GM12873 (cell line): Measurements from ENCODE around the gene TBC1D2B.

Experiments
- TF ChIP-seq, protein P1 (sequence below): IDR thresholded peaks from 2 replicates; pipeline ENCODE4 v1.5.1; 2012; ENCODE audit warnings: low read depth, mild to moderate bottlenecking, moderate library complexity, low read length, control low read depth; ENCODE audit not compliant: insufficient read depth; ENCODE audit errors: missing control alignments

Gene TBC1D2B

DNA sequence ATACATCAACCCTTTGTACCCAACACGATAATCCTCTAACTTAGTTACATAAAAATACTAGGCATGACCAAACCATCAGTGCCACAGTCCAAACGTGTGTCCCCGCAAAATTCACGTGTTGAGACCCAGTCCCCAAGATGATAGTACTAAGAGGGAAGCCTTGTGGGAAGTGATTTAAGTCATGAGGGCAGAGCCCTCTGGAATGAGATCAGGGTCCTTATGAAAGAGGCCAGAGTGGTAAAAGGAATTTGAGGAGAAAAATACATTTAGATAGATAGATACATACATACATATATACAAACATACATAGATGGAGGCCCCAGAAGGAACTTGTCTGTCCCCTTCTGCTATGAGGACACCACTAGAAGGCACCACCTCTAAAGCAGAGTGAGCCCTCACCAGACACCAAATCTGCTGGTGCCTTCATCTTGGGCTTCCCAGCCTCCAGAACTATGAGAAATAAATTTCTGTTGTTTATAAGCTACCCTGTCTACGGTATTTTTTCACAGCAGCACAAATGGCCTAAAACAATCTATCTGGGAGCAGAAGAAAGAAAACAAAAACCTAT is 8.0 kb downstream of the TBC1D2B start:
- TF ChIP-seq, protein P1, sequence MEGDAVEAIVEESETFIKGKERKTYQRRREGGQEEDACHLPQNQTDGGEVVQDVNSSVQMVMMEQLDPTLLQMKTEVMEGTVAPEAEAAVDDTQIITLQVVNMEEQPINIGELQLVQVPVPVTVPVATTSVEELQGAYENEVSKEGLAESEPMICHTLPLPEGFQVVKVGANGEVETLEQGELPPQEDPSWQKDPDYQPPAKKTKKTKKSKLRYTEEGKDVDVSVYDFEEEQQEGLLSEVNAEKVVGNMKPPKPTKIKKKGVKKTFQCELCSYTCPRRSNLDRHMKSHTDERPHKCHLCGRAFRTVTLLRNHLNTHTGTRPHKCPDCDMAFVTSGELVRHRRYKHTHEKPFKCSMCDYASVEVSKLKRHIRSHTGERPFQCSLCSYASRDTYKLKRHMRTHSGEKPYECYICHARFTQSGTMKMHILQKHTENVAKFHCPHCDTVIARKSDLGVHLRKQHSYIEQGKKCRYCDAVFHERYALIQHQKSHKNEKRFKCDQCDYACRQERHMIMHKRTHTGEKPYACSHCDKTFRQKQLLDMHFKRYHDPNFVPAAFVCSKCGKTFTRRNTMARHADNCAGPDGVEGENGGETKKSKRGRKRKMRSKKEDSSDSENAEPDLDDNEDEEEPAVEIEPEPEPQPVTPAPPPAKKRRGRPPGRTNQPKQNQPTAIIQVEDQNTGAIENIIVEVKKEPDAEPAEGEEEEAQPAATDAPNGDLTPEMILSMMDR = peak; percentile 13

DNA sequence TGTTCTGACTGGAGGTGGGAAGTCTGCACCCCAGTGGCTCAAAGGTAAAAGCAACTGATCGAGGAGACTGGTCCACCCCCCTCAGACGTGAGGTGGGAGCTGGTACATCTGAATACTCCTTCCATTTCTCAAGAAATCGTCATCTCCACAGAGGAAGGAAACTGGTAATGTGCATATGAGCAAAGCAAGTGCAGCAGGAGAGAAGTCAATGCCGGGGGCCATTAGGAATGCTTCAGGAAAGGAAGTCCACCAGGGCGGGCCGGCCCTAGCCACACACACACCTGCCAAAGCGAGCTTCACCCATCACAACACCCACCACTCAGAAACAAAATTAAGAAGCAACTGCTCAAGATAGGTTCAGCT is 8.5 kb downstream of the TBC1D2B start:
- TF ChIP-seq, protein P1 = peak; percentile 24

DNA sequence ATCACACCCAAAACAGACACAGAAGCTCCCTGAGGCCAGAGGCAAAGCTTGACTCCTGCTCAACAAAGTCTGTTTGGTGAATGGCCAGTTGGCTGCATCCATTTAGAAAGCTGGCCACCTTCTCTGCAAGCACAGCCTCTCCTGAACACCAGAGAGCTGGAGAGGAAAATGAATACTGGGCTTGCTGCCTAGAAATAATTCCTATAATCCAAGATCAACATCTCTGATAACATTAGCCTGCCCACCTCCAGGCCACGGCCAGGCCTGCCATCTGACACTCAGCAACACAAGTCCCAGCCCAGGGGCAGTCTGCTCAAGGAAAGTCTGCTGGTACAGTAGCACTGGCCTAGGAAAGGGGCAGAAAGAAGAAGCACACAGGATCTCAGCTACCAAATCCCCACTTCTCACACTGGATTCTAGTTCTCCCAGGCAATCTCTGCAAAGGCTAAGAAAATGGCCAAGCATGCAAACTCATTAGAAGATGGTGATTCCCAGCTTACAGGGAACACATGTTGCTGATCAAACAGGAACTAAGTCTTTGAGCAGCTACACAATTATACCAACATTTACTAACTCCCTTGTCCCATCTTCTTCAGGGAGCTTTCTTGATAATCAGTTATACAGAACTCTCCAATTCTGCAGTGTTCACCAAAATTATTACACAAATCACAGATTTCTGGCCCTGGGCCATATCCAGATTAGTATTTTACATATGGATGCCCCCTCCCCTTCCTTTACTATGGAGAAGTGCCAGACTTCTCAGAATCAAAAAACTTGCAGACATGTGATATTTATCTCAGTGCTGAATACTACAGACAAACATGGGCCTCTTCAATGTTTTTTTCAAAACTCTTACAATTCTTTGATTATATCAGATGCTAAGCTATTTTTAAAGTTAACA is 9.9 kb downstream of the TBC1D2B start:
- TF ChIP-seq, protein P1 = no peak

DNA sequence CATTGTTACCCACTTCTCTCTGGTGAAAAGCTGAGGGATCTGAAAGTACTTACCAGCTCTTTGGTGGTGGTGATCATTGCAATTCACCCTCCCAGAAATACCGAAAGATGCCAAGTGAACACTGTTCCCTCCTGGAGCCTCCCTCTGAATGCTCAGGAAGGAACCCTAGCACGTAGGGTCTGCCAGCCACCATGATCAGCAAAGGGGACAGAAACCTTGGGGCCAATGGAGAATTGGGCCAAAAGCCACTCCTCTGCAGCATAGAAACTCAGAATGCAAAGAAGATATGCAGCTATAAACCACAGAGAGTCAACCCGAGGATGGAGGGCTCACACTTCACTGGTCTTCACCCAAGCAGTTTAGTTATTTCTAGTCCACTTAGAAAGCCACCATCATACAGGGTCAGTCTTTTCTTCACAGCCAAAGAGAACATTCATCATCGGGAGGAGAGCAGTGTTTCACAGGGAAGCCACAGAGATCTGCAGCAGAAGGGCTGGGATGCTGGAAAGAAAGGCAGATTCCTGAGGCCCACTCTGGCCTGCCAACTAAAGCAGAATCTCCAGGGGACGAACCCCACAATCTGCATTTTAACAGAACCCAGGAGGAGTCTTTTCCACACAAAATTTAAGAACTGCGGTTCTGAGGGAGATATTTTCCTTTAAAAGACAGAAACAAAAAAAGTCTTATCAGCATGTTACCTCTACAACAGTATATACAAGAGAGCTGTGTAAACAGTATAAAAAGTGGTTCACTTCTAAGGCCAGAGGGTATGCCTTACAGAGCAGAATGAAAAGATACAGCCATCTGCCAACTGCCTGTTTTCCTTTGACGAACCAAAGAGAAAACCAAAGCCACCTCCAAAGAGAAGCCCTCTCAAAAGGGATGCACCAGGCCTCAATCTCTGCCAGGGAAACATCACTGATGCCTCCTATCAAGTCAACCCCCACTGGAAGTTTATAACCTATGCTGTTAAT is 11.3 kb downstream of the TBC1D2B start:
- TF ChIP-seq, protein P1 = no peak

DNA sequence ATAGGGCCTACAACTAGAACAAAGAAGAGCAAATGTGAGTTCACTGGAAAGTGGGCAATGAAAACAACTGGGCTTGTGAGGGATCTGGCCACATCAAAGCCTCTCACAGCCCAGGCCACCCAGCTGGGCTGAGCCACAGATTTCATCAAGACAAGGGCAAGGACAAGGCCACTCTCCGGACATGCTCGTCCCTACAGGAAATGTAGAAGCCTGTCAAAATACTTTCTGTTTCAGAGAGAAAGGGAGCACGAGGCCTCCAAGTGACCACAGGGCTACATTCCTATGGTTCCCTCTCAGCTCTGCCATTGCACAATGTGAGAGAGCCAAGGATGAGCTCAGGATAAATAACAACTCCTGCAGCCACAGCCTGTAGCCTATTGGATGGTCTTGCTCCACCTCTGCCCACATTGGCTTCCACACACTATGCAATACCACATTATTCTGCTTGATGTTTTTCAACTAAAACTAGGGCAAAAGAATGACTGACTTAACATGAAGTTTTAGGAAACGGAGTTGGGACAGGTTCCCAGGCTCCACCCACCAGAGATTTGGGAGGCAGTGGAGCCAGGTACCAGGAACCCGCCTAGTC is 12.1 kb downstream of the TBC1D2B start:
- TF ChIP-seq, protein P1 = no peak

DNA sequence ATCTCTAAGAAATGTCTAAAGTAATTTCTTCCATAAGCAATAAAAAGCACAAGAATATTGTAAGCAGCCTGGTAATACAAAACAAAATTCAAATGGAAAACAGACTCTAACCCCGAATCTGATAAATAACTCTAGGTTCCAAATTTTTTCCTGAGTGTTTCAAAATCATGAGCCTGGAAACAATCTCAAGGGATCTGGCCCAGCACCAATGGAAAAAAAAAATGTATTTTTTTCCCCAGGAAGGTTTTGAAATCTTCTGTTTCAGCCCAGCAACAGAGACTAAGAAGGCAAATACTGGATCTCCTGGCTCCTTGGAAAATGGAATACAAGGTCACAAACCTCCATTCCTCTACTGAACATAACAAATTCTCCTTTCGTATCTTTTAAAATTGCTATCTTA is 13.0 kb downstream of the TBC1D2B start:
- TF ChIP-seq, protein P1 = no peak
